ENCODE data around the gene GP1BB. TPM values are rescaled to one million over a fixed set of nuclear protein-coding genes. Genes with fewer than 3 reads are reported as not detected.

The GP1BB gene
- total RNA-seq, 1 donor from 2014 or later: not detected

- peaks cover 2% of the 10 kb centered on the region for H3K27me3 ChIP-seq (ENCODE audit: control insufficient read depth, insufficient read depth, low read length)
Measured at GRCh38 chr22:19716041-19716828, 7.1 kb upstream of the GP1BB start.

GRCh38 chr22:19716829-19717105 lies 6.6 kb upstream of the GP1BB start:
- FAIRE-seq (no peak), DNase-seq (ENCODE audit: low read depth) (no peak)
- TF ChIP-seq CTCF (IDR thresholded peaks at IDR 0.05; ENCODE audit: insufficient read depth, low read length, severe bottlenecking): no peak
- Histone ChIP-seq H3K4me3 (ENCODE audit: low read depth, low read length) (no peak overlapping the region), H3K36me3 (ENCODE audit: control insufficient read depth, insufficient read depth, low read length) (no peaks in the 10 kb centered on the region), H3K27me3 (ENCODE audit: control insufficient read depth, insufficient read depth, low read length) (peaks cover 2% of the 10 kb centered on the region)

More at GRCh38 chr22:19716041-19716828, 7.1 kb upstream of the GP1BB start:
- FAIRE-seq (no peak), DNase-seq (ENCODE audit: low read depth) (no peak)
- no peak for TF ChIP-seq CTCF (IDR thresholded peaks at IDR 0.05; ENCODE audit: insufficient read depth, low read length, severe bottlenecking)
- Histone ChIP-seq H3K4me3 (ENCODE audit: low read depth, low read length) (no peak overlapping the region), H3K36me3 (ENCODE audit: control insufficient read depth, insufficient read depth, low read length) (no peaks in the 10 kb centered on the region)

GRCh38 chr22:19717181-19717580 lies 6.2 kb upstream of the GP1BB start:
- Histone ChIP-seq H3K4me3 (ENCODE audit: low read depth, low read length) (no peak overlapping the region), H3K36me3 (ENCODE audit: control insufficient read depth, insufficient read depth, low read length) (no peaks in the 10 kb centered on the region), H3K27me3 (ENCODE audit: control insufficient read depth, insufficient read depth, low read length) (peaks cover 2% of the 10 kb centered on the region)
- FAIRE-seq (no peak), DNase-seq (ENCODE audit: low read depth) (no peak)
- TF ChIP-seq CTCF (IDR thresholded peaks at IDR 0.05; ENCODE audit: insufficient read depth, low read length, severe bottlenecking): no peak

GRCh38 chr22:19717691-19718455 lies 5.5 kb upstream of the GP1BB start:
- FAIRE-seq (peak; percentile 89), DNase-seq (ENCODE audit: low read depth) (peak; percentile 18)
- peak overlapping the region; percentile 34 for H3K4me3 ChIP-seq (ENCODE audit: low read depth, low read length)
- H3K27me3 ChIP-seq (ENCODE audit: control insufficient read depth, insufficient read depth, low read length): peaks cover 2% of the 10 kb centered on the region
- TF ChIP-seq CTCF (IDR thresholded peaks at IDR 0.05; ENCODE audit: insufficient read depth, low read length, severe bottlenecking): peak; percentile 91
- no peaks in the 10 kb centered on the region for H3K36me3 ChIP-seq (ENCODE audit: control insufficient read depth, insufficient read depth, low read length)

- peak overlapping the region; percentile 34 for H3K4me3 ChIP-seq (ENCODE audit: low read depth, low read length)
- DNase-seq (ENCODE audit: low read depth) (no peak), FAIRE-seq (no peak)
- H3K36me3 ChIP-seq (ENCODE audit: control insufficient read depth, insufficient read depth, low read length): no peaks in the 10 kb centered on the region
- H3K27me3 ChIP-seq (ENCODE audit: control insufficient read depth, insufficient read depth, low read length): peaks cover 2% of the 10 kb centered on the region
- TF ChIP-seq CTCF (IDR thresholded peaks at IDR 0.05; ENCODE audit: insufficient read depth, low read length, severe bottlenecking): no peak
Measured at GRCh38 chr22:19718456-19719049, 4.8 kb upstream of the GP1BB start.

All from bronchial epithelial cell (primary cell).